ENCODE data around the gene MAN2B2.

DNA sequence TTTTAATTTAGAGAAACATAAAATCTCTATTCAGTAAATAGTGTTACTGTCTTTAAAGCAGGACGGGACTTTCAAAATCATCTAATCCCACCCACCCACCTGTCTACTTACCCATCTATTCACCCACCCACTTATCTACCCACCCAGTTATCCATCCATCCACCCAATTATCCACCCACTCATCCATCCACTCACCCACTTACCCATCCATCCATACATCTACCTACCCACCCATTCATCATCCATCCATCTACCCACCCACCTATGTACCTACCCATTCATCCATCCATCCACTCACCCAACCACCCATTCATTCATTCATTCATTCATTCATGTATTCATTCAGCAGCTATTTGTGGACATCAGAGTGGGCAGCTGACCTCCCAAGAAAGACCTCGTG is 30.6 kb downstream of the MAN2B2 start:
- TF ChIP-seq POLR2A (IDR thresholded peaks at IDR 0.05), result no peak
- TF ChIP-seq, protein P1, sequence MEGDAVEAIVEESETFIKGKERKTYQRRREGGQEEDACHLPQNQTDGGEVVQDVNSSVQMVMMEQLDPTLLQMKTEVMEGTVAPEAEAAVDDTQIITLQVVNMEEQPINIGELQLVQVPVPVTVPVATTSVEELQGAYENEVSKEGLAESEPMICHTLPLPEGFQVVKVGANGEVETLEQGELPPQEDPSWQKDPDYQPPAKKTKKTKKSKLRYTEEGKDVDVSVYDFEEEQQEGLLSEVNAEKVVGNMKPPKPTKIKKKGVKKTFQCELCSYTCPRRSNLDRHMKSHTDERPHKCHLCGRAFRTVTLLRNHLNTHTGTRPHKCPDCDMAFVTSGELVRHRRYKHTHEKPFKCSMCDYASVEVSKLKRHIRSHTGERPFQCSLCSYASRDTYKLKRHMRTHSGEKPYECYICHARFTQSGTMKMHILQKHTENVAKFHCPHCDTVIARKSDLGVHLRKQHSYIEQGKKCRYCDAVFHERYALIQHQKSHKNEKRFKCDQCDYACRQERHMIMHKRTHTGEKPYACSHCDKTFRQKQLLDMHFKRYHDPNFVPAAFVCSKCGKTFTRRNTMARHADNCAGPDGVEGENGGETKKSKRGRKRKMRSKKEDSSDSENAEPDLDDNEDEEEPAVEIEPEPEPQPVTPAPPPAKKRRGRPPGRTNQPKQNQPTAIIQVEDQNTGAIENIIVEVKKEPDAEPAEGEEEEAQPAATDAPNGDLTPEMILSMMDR (IDR thresholded peaks at IDR 0.05), result no peak
